HepG2 (cell line): ENCODE results near the gene SERPINA6. TPM values are rescaled to one million over a fixed set of nuclear protein-coding genes. Genes with fewer than 3 reads are reported as not detected.
"Not testable (repeated sequence)": the region's sequence is repeated elsewhere in the genome, so short reads cannot be mapped to it uniquely, and the experiment has no call there.

Experiments
- ATAC-seq: fragments of 200-7000 bp; cut with Tn5 transposase; 3 replicates; pipeline ENCODE4 v1.9.1; 2020; ENCODE audit warnings: mild to moderate bottlenecking, moderate library complexity
- BruUV-seq: library from RNA; stranded (reverse); fragments of 400-500 nt; replicated peaks from 2 replicates; lab custom pipeline; 2021; lab: Mats Ljungman, UMichigan
- CTCF ChIA-PET: fragments of 300-600 bp; formaldehyde crosslinking; extraction: SDS; loops from one replicate; lab custom pipeline; 2021; ENCODE audit warnings: low total read pairs, inconsistent platforms, low intra/inter-chr PET ratio; lab: Yijun Ruan, JAX
- POLR2A ChIA-PET: fragments of 350-600 bp; sonication (Branson Sonifier 250); formaldehyde crosslinking; loops from one replicate; lab custom pipeline; 2020; ENCODE audit warnings: antibody characterized with exemption, inconsistent platforms; lab: Yijun Ruan, JAX
- DNase-seq: peaks from one replicate; pipeline ENCODE4 v3.0.0-alpha.2; 2015; ENCODE audit warnings: low spot score
- FAIRE-seq: peaks from 3 replicates; lab custom pipeline; 2011; peaks lifted over from hg19 to GRCh38; lab: Jason Lieb, UNC
- H2AFZ ChIP-seq: one replicate; pipeline ENCODE4 v1.6.1; 2011; ENCODE audit warnings: low read length, inconsistent platforms
- H3K27ac ChIP-seq: fragments of 300-600 bp; 3 replicates; pipeline ENCODE4 v1.8.0; 2011; ENCODE audit warnings: mixed run types, mild to moderate bottlenecking, mixed read lengths, low read length, inconsistent platforms; ENCODE audit not compliant: insufficient read depth; ENCODE audit errors: extremely low read length
- H3K27me3 ChIP-seq, 2 experiments: fragments of 200-600 bp in 1 of 2; 2 replicates in 1 of 2; 3 replicates in 1 of 2; pipeline versions ENCODE4 v1.6.0 to v1.8.0; 2011; ENCODE audit warnings: low read length in 2 of 2, mild to moderate bottlenecking in 2 of 2, moderate library complexity in 2 of 2, inconsistent platforms in 1 of 2; ENCODE audit not compliant: insufficient read depth in 2 of 2, control insufficient read depth in 1 of 2
- H3K36me3 ChIP-seq, 2 experiments: fragments of 200-600 bp in 1 of 2; replicated peaks in 1 of 2; 2 replicates in 1 of 2; 3 replicates in 1 of 2; pipeline versions ENCODE4 v1.5.1 to v1.8.0; 2011; ENCODE audit warnings: low read length in 2 of 2, inconsistent platforms in 1 of 2; ENCODE audit not compliant: insufficient read depth in 2 of 2, control insufficient read depth in 1 of 2
- H3K4me1 ChIP-seq: 2 replicates; pipeline ENCODE4 v1.5.1; 2012; ENCODE audit warnings: low read length, inconsistent platforms; ENCODE audit not compliant: insufficient read depth
- H3K4me2 ChIP-seq: 2 replicates; pipeline ENCODE4 v1.6.0; 2011; ENCODE audit warnings: low read depth, low read length, inconsistent platforms
- H3K4me3 ChIP-seq, 3 experiments: fragments of 200-600 bp in 1 of 3; sonication (generic), shearing (Covaris generic) in 1 of 3; replicated peaks in 1 of 3; 2 replicates each; pipeline ENCODE4 v1.5.1; 2011 to 2016; ENCODE audit warnings: low read length in 3 of 3, inconsistent platforms in 2 of 3, low read depth in 2 of 3, mild to moderate bottlenecking in 2 of 3, control low read depth in 1 of 3, mixed read lengths in 1 of 3; ENCODE audit not compliant: insufficient read depth in 1 of 3
- H3K79me2 ChIP-seq: one replicate; pipeline ENCODE4 v1.6.1; 2011; ENCODE audit warnings: low read length, inconsistent platforms; ENCODE audit not compliant: insufficient read depth
- H3K9ac ChIP-seq: 2 replicates; pipeline ENCODE4 v1.6.0; 2011; ENCODE audit warnings: mild to moderate bottlenecking, low read depth, low read length, inconsistent platforms; ENCODE audit not compliant: insufficient read depth
- H3K9me3 ChIP-seq: 2 replicates; pipeline ENCODE4 v1.5.1; 2012; ENCODE audit warnings: mild to moderate bottlenecking, low read length
- H4K20me1 ChIP-seq: 2 replicates; pipeline ENCODE4 v1.6.0; 2011; ENCODE audit warnings: inconsistent platforms, mild to moderate bottlenecking, low read length, moderate library complexity; ENCODE audit not compliant: insufficient read depth
- CBX2 ChIP-seq, 2 experiments: fragments of 200-600 bp in 1 of 2; sonication (generic); formaldehyde crosslinking in 1 of 2; IDR thresholded peaks; 2 replicates each; pipeline versions ENCODE4 v1.7.0 to v1.8.1; 2018 to 2022; ENCODE audit warnings: low read depth in 2 of 2, low read length in 1 of 2, mild to moderate bottlenecking in 1 of 2, missing genetic modification reagents in 1 of 2
- CREB1 ChIP-seq, 2 experiments: fragments of 450-650 bp in 1 of 2; IDR thresholded peaks; 2 replicates each; pipeline ENCODE4 v1.6.1; 2016 to 2017; ENCODE audit warnings: control low read depth in 1 of 2, mild to moderate bottlenecking in 1 of 2, missing compliant biosample characterization in 1 of 2, missing genetic modification characterization in 1 of 2
- ISL2 ChIP-seq: sonication (generic); formaldehyde crosslinking; IDR thresholded peaks from 2 replicates; pipeline ENCODE4 v1.5.0; 2020; ENCODE audit warnings: missing genetic modification reagents
- KMT2A ChIP-seq: sonication (generic); formaldehyde crosslinking; IDR thresholded peaks from 2 replicates; pipeline ENCODE4 v1.4.0; 2020; ENCODE audit warnings: missing genetic modification reagents
- NFE2L1 ChIP-seq: sonication (generic); formaldehyde crosslinking; IDR thresholded peaks from 2 replicates; pipeline ENCODE4 v1.4.0; 2020; ENCODE audit warnings: missing genetic modification reagents, mild to moderate bottlenecking, borderline replicate concordance
- NFKB2 ChIP-seq: sonication (generic); formaldehyde crosslinking; IDR thresholded peaks from 2 replicates; pipeline ENCODE4 v1.4.0; 2020; ENCODE audit warnings: missing genetic modification reagents, borderline replicate concordance
- NFRKB ChIP-seq: fragments of 450-650 bp; IDR thresholded peaks from 2 replicates; pipeline ENCODE4 v1.6.1; 2017
- NR0B2 ChIP-seq: sonication (generic); formaldehyde crosslinking; IDR thresholded peaks from 2 replicates; pipeline ENCODE4 v1.4.0; 2020; ENCODE audit warnings: mild to moderate bottlenecking, missing genetic modification reagents
- SALL1 ChIP-seq: sonication (generic); formaldehyde crosslinking; IDR thresholded peaks from 2 replicates; pipeline ENCODE4 v1.8.0; 2022; ENCODE audit warnings: mild to moderate bottlenecking, missing genetic modification reagents
- SRSF4 ChIP-seq: fragments of 200-400 bp; formaldehyde crosslinking; IDR thresholded peaks from one replicate; pipeline ENCODE4 v1.6.1; 2018; ENCODE audit warnings: mild to moderate bottlenecking, low read depth, low read length, moderate library complexity; ENCODE audit not compliant: poor library complexity, severe bottlenecking
- TCF7 ChIP-seq: sonication (generic); IDR thresholded peaks from 2 replicates; pipeline ENCODE4 v1.6.1; 2016; ENCODE audit warnings: antibody characterized with exemption, low read depth
- ZEB1 ChIP-seq: IDR thresholded peaks from 2 replicates; pipeline ENCODE4 v1.6.1; 2012; ENCODE audit warnings: mild to moderate bottlenecking, low read depth, inconsistent platforms; ENCODE audit not compliant: insufficient replicate concordance
- ZNF230 ChIP-seq: sonication (generic); formaldehyde crosslinking; IDR thresholded peaks from 2 replicates; pipeline ENCODE4 v1.4.0; 2020; ENCODE audit warnings: mild to moderate bottlenecking, missing genetic modification reagents
- ZNF232 ChIP-seq: sonication (generic); formaldehyde crosslinking; IDR thresholded peaks from 2 replicates; pipeline ENCODE4 v1.4.0; 2020; ENCODE audit warnings: missing genetic modification reagents, borderline replicate concordance
- ZNF547 ChIP-seq: sonication (generic); formaldehyde crosslinking; IDR thresholded peaks from 2 replicates; pipeline ENCODE4 v1.5.1; 2020; ENCODE audit warnings: mild to moderate bottlenecking, missing genetic modification reagents
- ZNF549 ChIP-seq: sonication (generic); formaldehyde crosslinking; IDR thresholded peaks from 2 replicates; pipeline ENCODE4 v1.5.0; 2020; ENCODE audit warnings: missing genetic modification reagents
- ZNF772 ChIP-seq: sonication (generic); formaldehyde crosslinking; IDR thresholded peaks from 2 replicates; pipeline ENCODE4 v1.5.0; 2020; ENCODE audit warnings: mild to moderate bottlenecking, missing genetic modification reagents
- WGBS: methylation state at CpG from one replicate; pipeline ENCODE4 v1.1.6; 2017; ENCODE audit warnings: low lambda C conversion rate; 5-methylcytosine and 5-hydroxymethylcytosine counted together
- in situ Hi-C: cut with HindIII; loops from 2 replicates; pipeline ENCODE4 v1.10.0; 2017; ENCODE audit warnings: low pct_unique_long_range_greater_than_20kb; ENCODE audit not compliant: extremely low pct_ligation_motif_present
- intact Hi-C: fragments of 100-400 bp; cut with micrococcal nuclease; formaldehyde crosslinking; loops from one replicate; pipeline ENCODE4 v1.10.0; 2022; ENCODE audit not compliant: unreplicated experiment
- polyA plus RNA-seq, 8 experiments: library from polyadenylated mRNA; depleted of rRNA in 3 of 8; stranded (reverse) in 7 of 8; unstranded in 1 of 8; fragments of >200 nt; fragmentation: Illumina TruSeq in 4 of 8; extraction: Trizol in 4 of 8; gene quantifications; 2 replicates each; pipeline versions ENCODE4 v1.2.1 to v1.2.3, GENCODE V29; 2011 to 2016; ENCODE audit warnings: low read depth in 4 of 8, missing spikeins in 1 of 8, mixed read lengths in 1 of 8; ENCODE audit not compliant: insufficient read depth in 1 of 8
- total RNA-seq, 5 experiments: library from RNA; depleted of rRNA; stranded (reverse); fragments of >200 nt; fragmentation: Illumina TruSeq; extraction: Trizol; gene quantifications; 2 replicates each; pipeline ENCODE4 v1.2.3, GENCODE V29; 2016; ENCODE audit warnings: low read depth in 1 of 5

The SERPINA6 gene
- total and polyA plus RNA-seq, 2 of the 13 experiments (the other 11 are each of a cell fraction or from before 2014, with no cell fraction given), result 260 to 333 TPM

DNA sequence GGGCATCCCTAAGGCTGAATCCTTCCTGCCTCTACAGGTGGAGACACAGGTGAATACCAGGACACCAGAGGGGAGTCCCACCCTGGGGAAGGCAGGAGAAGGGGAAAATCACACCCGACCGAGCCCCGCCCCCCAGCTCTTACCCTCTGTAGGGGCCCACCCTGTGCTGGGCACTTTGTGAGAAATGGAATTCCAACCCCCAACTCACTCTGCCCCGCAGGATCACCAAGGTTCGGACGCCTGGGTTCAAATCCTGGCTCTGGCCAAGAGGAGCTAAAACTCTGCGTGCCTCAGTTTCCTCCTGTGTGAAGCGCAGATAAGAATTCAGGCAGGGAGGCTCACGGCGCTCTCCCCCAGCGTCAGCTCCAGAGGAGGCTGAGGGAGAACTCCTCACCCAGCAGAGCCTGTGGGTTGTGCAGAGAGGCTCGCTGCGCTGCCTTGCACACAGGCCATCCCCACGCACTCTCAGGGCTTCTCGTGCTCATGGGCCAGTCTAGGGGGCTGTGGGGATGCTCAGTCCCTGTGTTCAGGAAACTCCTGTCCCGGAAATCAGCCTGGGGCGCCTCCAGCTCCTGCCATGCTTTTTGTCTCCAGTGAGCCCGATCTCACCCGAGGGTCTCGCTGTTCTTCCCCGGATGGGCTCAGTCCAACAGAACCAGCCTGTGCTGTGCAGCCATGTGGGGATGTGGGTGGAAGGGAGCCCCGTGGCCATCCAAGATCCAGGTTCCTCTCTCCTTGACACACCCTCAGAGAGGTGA is 46.8 kb upstream of the SERPINA6 start:
- in situ Hi-C loops, FAIRE-seq, H4K20me1 ChIP-seq, CTCF ChIA-PET, DNase-seq, ATAC-seq, H3K4me2 ChIP-seq, H3K9ac ChIP-seq, H3K36me3 ChIP-seq, H2AFZ ChIP-seq, BruUV-seq, H3K27me3 ChIP-seq, H3K79me2 ChIP-seq, H3K9me3 ChIP-seq, H3K4me3 ChIP-seq: not testable (repeated sequence)
- WGBS, result 85% methylated on average over 12 of the region's 22 CpGs
- peak; percentile 2 for TF ChIP-seq ZEB1
- POLR2A ChIA-PET, result interaction anchor here (1.6 to 1.7 kb wide), 3 partner anchors 9 to 26 kb away, joined by 3 to 12 read pairs (median 8); partner anchors contain the start of gene SERPINA1
- Histone ChIP-seq H3K4me1 (peaks cover 100% of the 10 kb centered on the region), H3K27ac (peak overlapping the region; percentile 68)
- intact Hi-C loops, result loop anchor here (10.0 kb wide), 1 partner anchor 235 kb away; no protein-coding TSS in a partner anchor

- H3K4me3 ChIP-seq, result no peak overlapping the region
- H3K9me3 ChIP-seq, result no peaks in the 10 kb centered on the region
- POLR2A ChIA-PET, result interaction anchor here (0.6 to 1.9 kb wide), 5 partner anchors 8 to 76 kb away, joined by 3 to 12 read pairs (median 3); partner anchors contain the start of genes SERPINA1 and SERPINA10
- no peak overlapping the region for H3K9ac ChIP-seq
- peak; percentile 86 for FAIRE-seq
- H3K4me1 ChIP-seq, result peaks cover 100% of the 10 kb centered on the region
- WGBS, result 8% methylated on average over 7 of the region's 7 CpGs
- no peaks in the 10 kb centered on the region for H3K79me2 ChIP-seq
- peak; percentile 74 for DNase-seq
- peak; percentile 26 for ATAC-seq
- no peaks in the 10 kb centered on the region for H4K20me1 ChIP-seq
- CTCF ChIA-PET, result no interaction called here
- no peaks in the 10 kb centered on the region for H3K27me3 ChIP-seq
- peak overlapping the region; percentile 68 for H3K27ac ChIP-seq
- H3K4me2 ChIP-seq, result peak overlapping the region; percentile 58
- in situ Hi-C loops (no loop called here), intact Hi-C loops (no loop called here)
- BruUV-seq, result no TSS peak
- no peak overlapping the region for H2AFZ ChIP-seq
- no peaks in the 10 kb centered on the region for H3K36me3 ChIP-seq
- TF ChIP-seq NR0B2 (no peak), ZNF547 (no peak), ZNF772 (CRISPR knock-in tag) (no peak), TCF7 (peak; percentile 84), NFE2L1 (CRISPR knock-in tag) (no peak), CBX2 (IDR thresholded peaks at IDR 0.05; ENCODE audit: low read depth, low read length) (no peak), CBX2 (CRISPR knock-in tag; IDR thresholded peaks at IDR 0.05; ENCODE audit: low read depth) (no peak), KMT2A (CRISPR knock-in tag) (no peak), NFRKB (no peak), SRSF4 (no peak), ZNF549 (CRISPR knock-in tag) (no peak), SALL1 (CRISPR knock-in tag) (peak; percentile 91), ZNF230 (CRISPR knock-in tag) (0 out of 2 replicates have a peak, but pooled peaks have one; percentile 42), ZNF232 (CRISPR knock-in tag) (no peak), CREB1 (IDR thresholded peaks at IDR 0.05) (no peak), CREB1 (CRISPR knock-in tag; IDR thresholded peaks at IDR 0.05) (peak; percentile 49; the same call in 1 of the 2 replicates), ISL2 (CRISPR knock-in tag) (peak; percentile 77), NFKB2 (CRISPR knock-in tag) (no peak)
These were observed 45.8 kb upstream of the SERPINA6 start for GRCh38 chr14:94368956-94369355.
